ENCODE measurements around the gene STAM2. TPM values are rescaled to one million over a fixed set of nuclear protein-coding genes. Genes with fewer than 3 reads are reported as not detected.
"Not testable (repeated sequence)": the region's sequence is repeated elsewhere in the genome, so short reads cannot be mapped to it uniquely, and the experiment has no call there.

STAM2 gene
- total RNA-seq, 1 donor from 2014 or later: 24.6 TPM

- H3K36me3 Mint-ChIP-seq: peaks cover 13% of the 10 kb centered on the region
- no peak overlapping the region for H3K27ac Mint-ChIP-seq
- H3K9me3 Mint-ChIP-seq: peaks cover 6% of the 10 kb centered on the region
- H3K4me3 Mint-ChIP-seq: no peak overlapping the region
- no peak for TF ChIP-seq CTCF (conservative IDR thresholded peaks at IDR 0.05)
- H3K27me3 Mint-ChIP-seq: no peaks in the 10 kb centered on the region
- DNase-seq (ENCODE audit: extremely low spot score, unreplicated experiment): no peak
- H3K4me1 Mint-ChIP-seq (ENCODE audit: unreplicated experiment): peaks cover 12% of the 10 kb centered on the region
Measured at GRCh38 chr2:152161598-152161997, 14.0 kb downstream of the STAM2 start.

- H3K36me3 Mint-ChIP-seq: peaks cover 13% of the 10 kb centered on the region
- not testable (repeated sequence) for H3K9me3 Mint-ChIP-seq; H3K27ac Mint-ChIP-seq; DNase-seq (ENCODE audit: extremely low spot score, unreplicated experiment); H3K4me3 Mint-ChIP-seq; H3K27me3 Mint-ChIP-seq; H3K4me1 Mint-ChIP-seq (ENCODE audit: unreplicated experiment)
Measured at GRCh38 chr2:152160378-152160777, 15.2 kb downstream of the STAM2 start.

- no peak for TF ChIP-seq CTCF (conservative IDR thresholded peaks at IDR 0.05)
- peaks cover 10% of the 10 kb centered on the region for H3K36me3 Mint-ChIP-seq
- no peaks in the 10 kb centered on the region for H3K4me1 Mint-ChIP-seq (ENCODE audit: unreplicated experiment)
- no peak for DNase-seq (ENCODE audit: extremely low spot score, unreplicated experiment)
- H3K9me3 Mint-ChIP-seq: no peaks in the 10 kb centered on the region
- no peak overlapping the region for H3K4me3 Mint-ChIP-seq
- no peaks in the 10 kb centered on the region for H3K27me3 Mint-ChIP-seq
- no peak overlapping the region for H3K27ac Mint-ChIP-seq
Measured at GRCh38 chr2:152157253-152157652, 18.3 kb downstream of the STAM2 start.

- no peaks in the 10 kb centered on the region for H3K27me3 Mint-ChIP-seq
- H3K4me3 Mint-ChIP-seq: no peak overlapping the region
- no peaks in the 10 kb centered on the region for H3K4me1 Mint-ChIP-seq (ENCODE audit: unreplicated experiment)
- no peaks in the 10 kb centered on the region for H3K9me3 Mint-ChIP-seq
- TF ChIP-seq CTCF (conservative IDR thresholded peaks at IDR 0.05): no peak
- no peak overlapping the region for H3K27ac Mint-ChIP-seq
- no peak for DNase-seq (ENCODE audit: extremely low spot score, unreplicated experiment)
- H3K36me3 Mint-ChIP-seq: peaks cover 11% of the 10 kb centered on the region
Measured at GRCh38 chr2:152155209-152155608, 20.4 kb downstream of the STAM2 start.

GRCh38 chr2:152154462-152154861, 21.1 kb downstream of the STAM2 start:
- H3K36me3 Mint-ChIP-seq: peaks cover 11% of the 10 kb centered on the region
- no peaks in the 10 kb centered on the region for H3K4me1 Mint-ChIP-seq (ENCODE audit: unreplicated experiment)
- no peak for TF ChIP-seq CTCF (conservative IDR thresholded peaks at IDR 0.05)
- H3K27me3 Mint-ChIP-seq: no peaks in the 10 kb centered on the region
- H3K9me3 Mint-ChIP-seq: no peaks in the 10 kb centered on the region
- no peak overlapping the region for H3K27ac Mint-ChIP-seq
- DNase-seq (ENCODE audit: extremely low spot score, unreplicated experiment): no peak
- H3K4me3 Mint-ChIP-seq: no peak overlapping the region

GRCh38 chr2:152134488-152135280, 40.9 kb downstream of the STAM2 start:
- DNase-seq (ENCODE audit: extremely low spot score, unreplicated experiment): no peak
- Mint-ChIP-seq H3K27me3 (no peaks in the 10 kb centered on the region), H3K4me1 (ENCODE audit: unreplicated experiment) (peaks cover 6% of the 10 kb centered on the region), H3K4me3 (no peak overlapping the region), H3K36me3 (peaks cover 16% of the 10 kb centered on the region), H3K27ac (no peak overlapping the region), H3K9me3 (no peaks in the 10 kb centered on the region)
- TF ChIP-seq CTCF (conservative IDR thresholded peaks at IDR 0.05): no peak
